ENCODE results near the gene OPN4.

The OPN4 gene

GRCh38 chr10:86684331-86685097, 30.2 kb downstream of the OPN4 start:
- Histone ChIP-seq H2AFZ (ENCODE audit: low read depth, low read length, severe bottlenecking) (no peak overlapping the region), H3K9me2 (replicated peaks; ENCODE audit: insufficient read depth, low read length) (no peaks in the 10 kb centered on the region), H3K79me2 (ENCODE audit: insufficient read depth, low read length) (no peaks in the 10 kb centered on the region), H3K4me3 (ENCODE audit: insufficient read depth, low read length, poor library complexity, severe bottlenecking) (no peak overlapping the region), H3K9me3 (ENCODE audit: insufficient read depth, low read length) (no peaks in the 10 kb centered on the region), H3K27me3 (ENCODE audit: low read length) (no peaks in the 10 kb centered on the region), H3K27ac (ENCODE audit: low read depth, low read length) (no peak overlapping the region), H4K20me1 (ENCODE audit: low read depth, low read length) (no peaks in the 10 kb centered on the region), H3K36me3 (ENCODE audit: low read length) (no peaks in the 10 kb centered on the region), H3F3A (ENCODE audit: insufficient read depth) (no peaks in the 10 kb centered on the region), H3K9ac (ENCODE audit: low read length) (no peak overlapping the region), H3K4me2 (ENCODE audit: low read depth, low read length, poor library complexity, severe bottlenecking) (no peak overlapping the region)
- no peak for TF ChIP-seq CTCF (IDR thresholded peaks at IDR 0.05; ENCODE audit: insufficient read depth, low read length, poor library complexity, severe bottlenecking)

GRCh38 chr10:86685416-86685815, 31.1 kb downstream of the OPN4 start:
- no peak overlapping the region for H2AFZ ChIP-seq (ENCODE audit: low read depth, low read length, severe bottlenecking)
- H3K4me3 ChIP-seq (ENCODE audit: insufficient read depth, low read length, poor library complexity, severe bottlenecking) = no peak overlapping the region
- H3K36me3 ChIP-seq (ENCODE audit: low read length) = no peaks in the 10 kb centered on the region
- no peaks in the 10 kb centered on the region for H4K20me1 ChIP-seq (ENCODE audit: low read depth, low read length)
- H3K79me2 ChIP-seq (ENCODE audit: insufficient read depth, low read length) = no peaks in the 10 kb centered on the region
- no peaks in the 10 kb centered on the region for H3K9me3 ChIP-seq (ENCODE audit: insufficient read depth, low read length)
- TF ChIP-seq EZH2phosphoT487 (conservative IDR thresholded peaks at IDR 0.05; ENCODE audit: low read length) = no peak
- TF ChIP-seq CTCF (IDR thresholded peaks at IDR 0.05; ENCODE audit: insufficient read depth, low read length, poor library complexity, severe bottlenecking) = no peak
- no peaks in the 10 kb centered on the region for H3K27me3 ChIP-seq (ENCODE audit: low read length)
- no peak overlapping the region for H3K9ac ChIP-seq (ENCODE audit: low read length)
- H3K4me2 ChIP-seq (ENCODE audit: low read depth, low read length, poor library complexity, severe bottlenecking) = no peak overlapping the region
- no peaks in the 10 kb centered on the region for H3F3A ChIP-seq (ENCODE audit: insufficient read depth)
- H3K9me2 ChIP-seq (replicated peaks; ENCODE audit: insufficient read depth, low read length) = no peaks in the 10 kb centered on the region
- H3K27ac ChIP-seq (ENCODE audit: low read depth, low read length) = no peak overlapping the region

GRCh38 chr10:86685893-86686632, 31.7 kb downstream of the OPN4 start:
- H3K9me3 ChIP-seq (ENCODE audit: insufficient read depth, low read length) = no peaks in the 10 kb centered on the region
- H3K79me2 ChIP-seq (ENCODE audit: insufficient read depth, low read length) = no peaks in the 10 kb centered on the region
- H2AFZ ChIP-seq (ENCODE audit: low read depth, low read length, severe bottlenecking) = no peak overlapping the region
- no peak overlapping the region for H3K4me2 ChIP-seq (ENCODE audit: low read depth, low read length, poor library complexity, severe bottlenecking)
- H3K27me3 ChIP-seq (ENCODE audit: low read length) = no peaks in the 10 kb centered on the region
- no peaks in the 10 kb centered on the region for H3K9me2 ChIP-seq (replicated peaks; ENCODE audit: insufficient read depth, low read length)
- no peaks in the 10 kb centered on the region for H3K36me3 ChIP-seq (ENCODE audit: low read length)
- H3K9ac ChIP-seq (ENCODE audit: low read length) = no peak overlapping the region
- no peaks in the 10 kb centered on the region for H4K20me1 ChIP-seq (ENCODE audit: low read depth, low read length)
- H3F3A ChIP-seq (ENCODE audit: insufficient read depth) = no peaks in the 10 kb centered on the region
- no peak for TF ChIP-seq CTCF (IDR thresholded peaks at IDR 0.05; ENCODE audit: insufficient read depth, low read length, poor library complexity, severe bottlenecking)
- TF ChIP-seq EZH2phosphoT487 (conservative IDR thresholded peaks at IDR 0.05; ENCODE audit: low read length) = no peak
- no peak overlapping the region for H3K4me3 ChIP-seq (ENCODE audit: insufficient read depth, low read length, poor library complexity, severe bottlenecking)
- no peak overlapping the region for H3K27ac ChIP-seq (ENCODE audit: low read depth, low read length)
